ENCODE measurements around the gene EPS8L3. TPM values are rescaled to one million over a fixed set of nuclear protein-coding genes. Genes with fewer than 3 reads are reported as not detected.

The EPS8L3 gene
- total RNA-seq, 1 experiment from 2014 or later: not detected

DNA sequence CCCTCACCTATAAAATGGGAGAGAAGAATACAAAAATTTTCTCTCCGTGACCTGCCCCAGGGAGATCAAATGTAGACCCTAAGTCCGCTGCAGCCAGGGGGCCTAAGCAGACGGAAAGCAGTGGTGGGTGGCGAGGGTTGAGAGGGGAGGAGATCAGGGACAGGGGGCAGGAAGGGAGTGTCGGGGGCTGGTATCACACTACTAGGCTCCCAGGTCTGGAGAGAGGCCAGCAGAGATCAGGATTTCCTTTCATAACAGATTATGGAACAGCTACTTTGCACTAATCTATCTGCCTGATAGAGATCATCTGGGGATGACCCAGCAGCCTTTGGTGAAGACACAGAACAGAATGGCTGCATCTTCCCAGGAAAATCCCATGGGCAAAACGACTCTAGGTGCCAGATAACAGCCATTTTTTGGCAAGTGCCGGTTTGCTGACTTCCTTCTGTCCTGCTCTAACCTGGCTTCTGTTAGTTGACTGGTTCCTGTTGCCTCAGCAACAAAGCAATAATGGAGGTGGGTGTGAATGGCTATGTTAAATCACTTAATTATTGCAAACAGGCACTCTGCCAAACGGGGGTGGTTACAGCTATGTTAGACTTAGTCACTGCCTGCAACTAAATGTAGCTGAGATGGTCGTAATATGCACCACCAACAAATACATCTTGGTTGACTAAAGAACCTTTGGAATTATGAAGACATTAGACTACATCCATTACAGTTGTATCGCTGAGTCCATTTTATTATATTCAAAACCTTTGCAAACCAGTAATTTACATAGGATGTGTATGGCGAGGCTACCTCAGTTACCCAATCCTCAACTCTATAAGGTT, 30.0 kb upstream of the EPS8L3 start:
- peak; percentile 72 for DNase-seq (ENCODE audit: low read depth)

DNA sequence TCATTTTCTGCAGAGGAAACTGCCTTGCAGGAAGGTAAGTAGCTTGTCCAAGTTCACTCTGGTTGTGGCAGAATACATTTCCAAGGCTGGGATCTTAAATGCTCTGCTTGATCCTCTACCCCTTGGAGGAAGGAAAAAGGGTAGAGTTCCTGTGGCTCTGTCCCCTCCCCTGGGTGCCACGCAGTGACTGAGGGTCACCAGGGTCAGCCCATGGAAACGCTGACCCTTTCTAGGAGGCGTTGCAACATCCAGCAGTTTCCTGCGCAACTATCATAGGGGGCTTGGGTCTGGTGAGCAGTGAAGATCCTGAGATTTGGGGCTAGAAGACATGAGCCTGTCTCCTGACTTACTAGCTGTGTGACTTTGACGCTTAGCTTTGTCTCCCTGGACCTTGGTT, 29.4 kb upstream of the EPS8L3 start:
- DNase-seq (ENCODE audit: low read depth): no peak

DNA sequence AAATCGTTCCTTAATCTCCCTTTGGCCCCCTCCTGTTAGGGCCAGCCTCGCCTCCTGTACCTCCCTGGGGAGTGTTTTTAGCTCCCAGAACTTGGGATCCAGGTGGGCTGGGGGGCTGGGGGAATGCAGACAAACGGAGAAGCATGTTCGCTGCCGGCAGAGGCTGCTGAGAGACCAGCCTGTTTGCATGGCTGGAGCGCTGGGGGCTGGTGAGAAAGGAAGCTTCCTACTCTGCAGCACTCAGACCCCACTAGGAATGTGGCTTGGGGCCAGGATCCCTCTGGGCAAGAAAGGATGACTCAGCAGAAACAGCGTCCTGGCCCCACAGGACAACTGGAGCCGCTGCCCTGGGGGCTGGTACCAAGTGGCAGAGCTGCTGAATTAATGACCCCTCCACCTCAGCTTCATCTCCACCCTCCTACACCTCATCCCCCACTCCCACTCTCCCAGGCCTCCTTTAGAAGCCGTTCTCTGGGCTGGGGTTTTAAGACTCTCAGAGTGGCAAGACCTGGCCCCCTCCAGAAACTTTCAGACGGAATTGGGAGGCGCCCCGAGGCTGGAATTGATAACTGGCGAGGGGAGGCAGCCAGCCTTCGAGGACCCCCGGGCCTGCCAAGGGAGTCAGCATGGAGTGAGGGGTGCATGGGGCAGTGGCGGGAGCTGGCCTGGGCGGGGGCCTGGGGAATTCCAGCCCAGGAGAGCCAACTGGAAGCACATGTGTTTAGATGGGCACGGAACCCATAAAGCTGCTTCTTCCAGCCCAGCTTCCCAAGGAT, 28.5 kb upstream of the EPS8L3 start:
- DNase-seq (ENCODE audit: low read depth): peak; percentile 87

DNA sequence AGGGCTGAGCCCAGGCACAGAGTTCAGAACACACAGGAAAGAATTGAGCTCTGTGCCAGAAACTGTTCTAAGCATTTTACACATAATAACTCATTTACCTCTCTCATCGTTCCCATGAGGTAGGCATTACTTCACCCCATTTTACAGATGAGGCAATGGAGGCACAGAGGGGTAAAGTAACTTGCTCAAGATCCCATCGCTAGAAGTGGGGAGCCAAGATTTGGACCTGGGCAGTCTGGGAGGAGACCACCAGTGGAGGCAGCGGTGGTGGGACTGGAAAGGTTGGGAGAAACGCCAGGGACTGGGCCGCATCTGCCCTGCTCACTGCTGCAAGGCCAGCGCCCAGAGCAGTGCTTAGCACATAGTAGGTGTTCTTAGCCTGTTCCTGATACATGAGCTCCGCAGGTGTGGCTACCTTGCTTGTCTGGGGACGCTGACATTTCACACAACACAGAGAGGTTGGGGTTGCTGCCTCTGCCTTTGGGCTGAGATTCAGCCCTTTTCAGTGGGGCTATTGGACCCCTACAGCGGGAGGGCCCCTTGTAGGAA, 27.8 kb upstream of the EPS8L3 start:
- DNase-seq (ENCODE audit: low read depth): no peak

DNA sequence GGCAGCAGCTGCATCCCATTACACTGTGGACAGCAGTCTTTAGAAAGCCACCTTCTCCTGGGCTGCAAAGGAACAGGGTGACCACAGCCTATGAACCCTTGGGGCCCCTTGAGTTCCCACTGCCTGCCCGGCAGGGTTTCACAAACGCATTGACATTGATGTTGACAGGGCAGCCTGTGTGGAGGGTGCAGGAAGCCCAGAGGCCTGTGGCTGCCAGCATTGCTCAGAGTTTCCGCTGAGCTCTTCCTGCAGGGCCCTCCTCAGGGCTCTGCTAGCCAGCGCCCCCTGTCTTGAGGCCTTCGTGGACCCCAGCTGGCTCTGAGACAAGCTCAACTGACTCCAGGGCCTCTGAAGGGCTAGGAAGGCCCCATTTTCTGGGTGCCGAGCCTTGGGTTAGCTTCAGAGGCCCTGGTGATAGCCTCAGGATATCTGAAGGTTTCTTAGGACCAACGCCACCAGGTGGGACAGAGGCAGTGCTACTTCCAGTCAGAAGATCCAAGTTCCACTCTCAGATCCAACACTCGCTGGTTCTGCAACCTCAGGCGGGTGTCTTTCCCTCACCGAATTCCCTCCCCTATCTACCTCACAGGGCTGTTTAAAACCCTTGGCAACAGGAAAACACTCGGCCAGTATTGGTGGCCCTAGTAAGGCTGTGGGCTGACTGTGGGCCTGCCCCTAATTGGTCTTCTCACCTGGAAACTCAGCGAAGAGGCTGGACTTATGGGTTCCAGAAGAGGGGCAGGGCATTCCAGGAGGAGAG, 27.2 kb upstream of the EPS8L3 start:
- DNase-seq (ENCODE audit: low read depth): peak; percentile 31

DNA sequence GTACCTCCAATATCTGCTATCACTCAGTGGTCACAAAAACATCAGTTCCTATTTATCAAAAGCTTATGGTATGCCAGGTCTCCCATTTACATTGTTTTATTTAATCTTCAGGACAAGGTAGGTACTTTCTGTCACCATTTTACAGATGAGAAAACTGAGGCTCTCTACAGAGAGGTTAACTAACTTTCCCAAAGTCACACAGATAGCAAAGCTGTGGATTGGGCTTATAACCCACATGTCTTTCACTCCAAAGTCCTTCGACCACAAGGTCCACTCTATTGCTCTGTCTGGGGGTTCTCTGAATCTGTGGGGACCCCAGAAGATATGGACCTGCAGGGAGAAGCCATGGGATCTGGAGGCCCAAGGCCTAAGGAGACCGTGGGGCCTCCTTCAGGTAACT, 26.6 kb upstream of the EPS8L3 start:
- no peak for DNase-seq (ENCODE audit: low read depth)

DNA sequence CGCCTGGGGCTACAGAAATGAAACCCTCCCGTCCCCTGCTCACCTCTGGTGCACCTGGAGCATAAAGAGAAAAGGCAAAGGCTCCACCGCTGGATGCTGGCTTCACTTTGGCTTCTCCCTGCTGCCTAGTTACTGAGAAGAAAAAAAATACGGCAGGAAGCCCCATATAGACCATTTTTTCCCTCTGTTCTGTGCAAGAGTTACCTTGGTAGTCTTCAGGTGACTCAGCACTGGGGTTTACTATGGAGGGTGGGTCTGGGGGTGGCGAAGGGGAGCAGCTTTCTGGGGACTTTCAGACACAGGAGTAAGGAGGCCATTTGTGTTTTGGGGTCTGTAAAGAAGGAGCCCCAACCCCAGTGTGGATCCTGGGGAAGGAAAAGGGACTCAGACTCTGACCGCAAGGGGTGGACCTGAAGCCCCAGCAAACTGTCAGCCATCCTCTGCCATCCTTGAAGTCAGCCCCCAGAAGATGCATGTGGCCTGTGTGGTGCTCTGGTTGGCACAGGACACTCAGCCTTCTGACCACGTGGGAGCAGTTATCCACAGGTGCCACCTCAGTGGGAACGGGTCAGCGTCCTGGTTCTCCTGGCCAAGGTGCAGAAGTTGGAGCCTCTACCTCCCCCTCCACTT, 25.9 kb upstream of the EPS8L3 start:
- no peak for DNase-seq (ENCODE audit: low read depth)

DNA sequence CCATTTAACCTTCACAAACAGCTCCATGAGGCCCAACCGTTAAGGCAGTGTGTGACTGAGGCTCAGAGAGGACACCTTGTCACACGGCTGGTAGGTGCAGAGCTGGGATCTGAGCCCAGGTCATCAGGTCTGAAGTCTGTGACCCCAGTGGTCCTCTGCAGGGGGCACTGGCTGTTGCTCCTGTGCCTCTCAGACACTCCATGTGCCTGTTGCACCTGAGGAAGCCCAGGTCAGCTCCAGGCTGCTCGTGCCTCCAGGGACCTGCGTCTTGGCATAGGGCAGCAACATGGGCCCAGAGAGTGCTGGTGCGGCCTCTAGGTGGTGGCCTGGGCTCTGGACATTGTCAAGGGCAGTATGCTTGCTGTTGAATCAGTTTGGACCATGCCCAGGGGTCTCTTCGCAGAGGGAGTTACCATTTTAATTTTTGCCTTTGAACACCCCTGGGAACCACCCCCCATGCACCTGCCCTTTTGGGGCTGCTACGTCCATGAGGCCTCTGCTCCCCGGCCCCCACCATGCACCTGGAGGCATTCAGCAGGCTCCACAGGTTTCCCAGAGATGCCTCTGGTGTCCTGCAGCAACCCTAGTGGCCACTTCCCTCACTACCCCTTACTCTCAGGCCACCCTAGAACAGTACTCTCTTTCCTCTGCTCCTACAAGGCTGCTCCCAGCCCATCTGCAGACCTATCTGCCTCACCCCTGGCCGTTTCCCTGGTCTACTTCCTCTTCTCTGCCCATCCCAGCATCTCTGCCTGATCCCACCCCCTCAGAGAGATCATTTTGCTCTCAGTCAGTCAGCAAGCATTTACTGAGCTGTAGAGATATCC, 25.2 kb upstream of the EPS8L3 start:
- peak; percentile 10 for DNase-seq (ENCODE audit: low read depth)

DNA sequence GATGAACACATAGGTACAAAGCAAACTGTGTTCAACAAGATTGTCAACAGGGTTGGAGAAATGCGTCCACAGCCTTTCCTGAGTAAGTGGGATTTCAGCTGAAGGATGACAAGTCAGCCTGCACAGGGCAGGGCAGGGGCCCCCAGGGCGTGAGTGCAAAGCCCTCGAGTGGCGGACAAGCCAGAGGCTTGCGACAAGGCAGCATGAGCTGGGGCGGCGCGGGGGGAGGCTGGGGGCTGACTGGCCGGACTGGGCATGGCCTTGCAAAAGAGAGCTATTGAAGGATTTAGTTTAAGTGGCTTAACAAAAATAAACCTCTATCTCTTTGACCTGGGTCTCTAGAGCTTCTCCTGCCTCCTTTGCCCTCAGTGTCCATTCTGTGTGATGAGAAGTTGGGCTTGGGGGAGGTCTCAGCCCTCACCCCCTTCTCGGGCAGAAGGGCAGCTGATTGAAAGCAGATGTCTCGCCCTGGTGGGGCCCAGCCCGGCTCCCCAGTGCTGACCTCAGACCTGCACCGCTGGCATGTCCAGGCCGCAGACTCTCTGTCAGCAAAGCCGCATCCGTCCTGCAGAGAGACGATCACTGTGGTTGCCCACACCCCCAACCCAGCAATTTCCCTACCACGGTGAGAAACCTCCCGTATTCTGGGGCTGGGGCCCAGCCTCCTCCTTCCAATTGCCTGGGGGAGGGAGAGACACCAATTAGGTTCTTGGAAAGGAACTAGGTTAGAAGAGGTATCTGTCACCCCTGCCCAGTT, 24.3 kb upstream of the EPS8L3 start:
- no peak for DNase-seq (ENCODE audit: low read depth)

DNA sequence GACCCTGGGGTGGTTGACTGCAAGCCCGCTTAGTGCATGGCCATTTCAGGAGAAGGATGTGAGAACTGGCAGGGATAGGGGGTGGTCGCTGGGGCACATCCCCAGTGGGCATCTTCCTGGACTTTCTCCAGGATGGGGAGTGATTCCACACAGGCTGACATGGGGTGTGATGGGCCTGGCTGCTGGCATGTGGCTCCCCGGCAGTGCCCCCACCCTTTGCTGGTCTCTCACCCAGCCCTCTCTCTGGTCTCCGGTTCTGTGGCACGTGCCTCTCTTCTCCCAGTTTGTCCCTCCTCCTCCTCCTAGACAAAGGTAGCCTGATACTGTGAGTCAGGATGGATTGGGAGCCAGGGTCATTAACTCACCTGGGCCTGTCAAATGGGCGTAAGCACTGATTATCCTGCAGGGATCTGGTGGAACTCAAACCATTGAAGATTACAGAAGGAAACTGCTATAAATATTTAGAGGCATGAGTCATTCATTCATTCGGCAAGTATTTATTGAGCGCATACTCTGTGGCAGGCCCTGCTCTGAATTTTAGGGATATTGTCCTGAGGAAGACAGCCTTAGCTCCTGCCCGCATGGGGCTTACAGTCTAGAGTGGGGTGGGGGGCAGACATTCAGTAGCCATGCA, 23.6 kb upstream of the EPS8L3 start:
- no peak for DNase-seq (ENCODE audit: low read depth)

DNA sequence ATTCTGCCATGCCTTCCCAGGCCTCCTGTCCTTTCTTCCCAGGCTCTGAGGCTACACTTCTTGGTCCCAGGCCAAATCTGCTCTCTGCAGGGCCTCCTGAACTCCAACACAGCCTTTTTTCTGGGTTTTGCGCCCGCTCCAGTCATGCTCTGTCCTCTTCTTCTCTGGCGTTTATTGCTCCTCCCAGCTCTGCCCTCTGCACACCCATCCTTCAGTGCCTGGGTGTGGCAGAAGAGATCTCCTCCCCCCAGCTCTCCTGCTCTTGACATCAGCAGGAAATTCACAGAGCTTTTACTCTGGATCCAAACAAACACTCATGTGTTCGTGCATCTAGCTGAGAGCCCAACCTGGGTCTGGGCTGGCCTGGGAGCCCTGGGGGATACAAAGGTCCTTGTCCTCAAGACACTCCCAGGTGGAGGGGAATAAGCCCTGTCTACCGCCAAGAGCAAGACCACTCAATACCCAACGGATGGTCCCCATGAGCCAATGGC, 22.9 kb upstream of the EPS8L3 start:
- DNase-seq (ENCODE audit: low read depth): no peak

DNA sequence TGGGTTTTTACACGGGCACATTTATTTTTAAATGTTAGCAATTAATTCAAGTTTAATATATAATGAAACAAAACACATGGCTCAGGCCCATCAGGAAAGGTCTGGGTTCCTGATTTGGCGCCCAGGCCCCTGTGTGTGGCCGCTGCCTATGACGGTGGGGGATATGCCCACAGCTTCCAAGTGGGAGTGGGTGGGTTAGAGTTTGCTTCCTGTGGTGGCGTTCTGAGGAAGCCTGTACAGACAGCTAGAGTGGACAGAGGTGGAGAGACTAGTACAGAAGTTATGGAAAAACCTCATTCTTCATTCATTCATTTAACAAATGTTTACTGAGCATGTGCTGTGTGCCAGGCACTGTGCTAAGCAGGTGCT, 22.4 kb upstream of the EPS8L3 start:
- DNase-seq (ENCODE audit: low read depth): no peak

DNA sequence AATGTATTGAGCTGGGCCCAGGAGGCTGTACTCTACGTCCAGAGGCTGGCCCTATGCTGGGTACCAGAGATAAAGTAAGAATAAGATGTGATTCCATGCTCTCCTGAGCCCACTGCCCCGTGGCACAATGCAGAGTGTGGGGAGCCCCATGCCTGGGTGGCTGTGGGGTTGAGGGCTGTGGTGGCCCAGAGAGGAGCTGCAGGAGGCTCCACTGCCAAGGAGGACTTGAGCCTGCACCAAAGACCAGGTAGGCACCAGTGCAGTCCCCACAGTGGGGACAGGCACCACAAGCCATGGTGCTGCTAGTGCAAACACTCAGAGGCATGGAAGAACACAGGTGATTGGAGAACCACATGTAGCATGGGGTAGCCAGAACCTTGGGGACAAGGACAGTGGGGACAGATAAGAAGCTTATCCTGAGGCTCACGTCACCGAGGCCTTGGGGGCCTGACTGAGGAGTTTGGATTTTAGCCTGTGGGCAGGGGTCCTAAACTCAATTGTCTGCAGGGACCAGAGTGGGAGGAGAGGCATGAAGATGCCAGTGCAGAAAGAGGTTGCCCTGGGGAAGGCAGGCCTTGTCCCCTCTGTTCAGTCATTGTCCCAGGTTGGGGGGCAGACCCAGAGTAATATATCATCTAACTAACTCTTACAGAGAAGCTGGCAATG, 21.9 kb upstream of the EPS8L3 start:
- no peak for DNase-seq (ENCODE audit: low read depth)

DNA sequence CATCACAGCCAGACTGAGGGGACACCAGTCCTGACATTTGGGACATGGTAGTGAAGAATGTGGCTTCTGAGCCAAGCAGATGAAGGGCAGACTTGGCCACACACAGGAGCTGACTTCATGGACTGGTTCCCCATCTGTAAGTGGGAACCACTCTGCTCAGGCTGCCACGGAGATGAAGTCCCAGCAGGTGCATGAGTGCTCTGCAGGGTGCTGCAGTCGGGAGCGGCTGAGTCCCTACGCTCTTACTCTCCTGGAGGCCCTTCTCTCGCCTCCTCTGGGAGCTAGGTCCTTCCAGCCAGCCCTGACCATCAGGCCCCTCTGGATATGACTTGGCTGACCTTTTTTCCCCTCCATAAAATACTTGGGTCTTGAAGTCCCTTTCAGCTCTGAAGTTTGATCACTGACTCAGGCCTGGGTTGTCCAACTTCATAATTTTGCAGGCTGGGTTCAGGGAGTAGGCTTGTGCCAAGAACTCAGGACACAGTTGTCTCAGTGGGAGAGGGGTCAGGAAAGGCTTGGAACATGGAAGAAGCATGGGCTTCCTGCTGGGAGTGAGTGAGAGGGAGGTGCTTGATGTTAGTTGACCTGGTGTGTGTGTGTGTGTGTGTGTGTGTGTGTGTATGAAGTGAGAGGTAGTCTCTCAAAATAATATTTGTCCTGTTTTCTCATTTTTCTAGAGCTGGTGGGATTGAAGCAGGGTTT, 21.0 kb upstream of the EPS8L3 start:
- DNase-seq (ENCODE audit: low read depth): no peak

DNA sequence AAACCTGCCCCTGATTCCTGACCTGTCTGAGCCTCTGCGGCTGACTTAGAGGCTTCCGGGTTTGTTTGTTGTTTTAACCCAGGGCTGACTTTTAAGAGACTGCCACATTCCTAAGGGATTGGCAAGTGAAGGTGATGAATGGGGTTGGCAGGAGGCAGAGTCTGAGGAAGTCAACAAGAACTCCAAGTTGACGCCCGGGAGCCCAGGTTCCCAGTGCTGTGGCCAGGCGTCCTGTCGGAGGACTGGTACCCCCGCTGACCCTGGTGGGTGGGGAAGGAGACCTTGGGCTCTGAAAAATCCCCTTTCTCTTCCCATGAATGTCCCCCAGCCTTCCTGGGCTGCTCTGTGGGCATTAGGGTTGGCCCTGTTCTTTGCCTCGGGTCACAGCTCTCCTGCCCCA, 19.7 kb upstream of the EPS8L3 start:
- DNase-seq (ENCODE audit: low read depth): peak; percentile 79

DNA sequence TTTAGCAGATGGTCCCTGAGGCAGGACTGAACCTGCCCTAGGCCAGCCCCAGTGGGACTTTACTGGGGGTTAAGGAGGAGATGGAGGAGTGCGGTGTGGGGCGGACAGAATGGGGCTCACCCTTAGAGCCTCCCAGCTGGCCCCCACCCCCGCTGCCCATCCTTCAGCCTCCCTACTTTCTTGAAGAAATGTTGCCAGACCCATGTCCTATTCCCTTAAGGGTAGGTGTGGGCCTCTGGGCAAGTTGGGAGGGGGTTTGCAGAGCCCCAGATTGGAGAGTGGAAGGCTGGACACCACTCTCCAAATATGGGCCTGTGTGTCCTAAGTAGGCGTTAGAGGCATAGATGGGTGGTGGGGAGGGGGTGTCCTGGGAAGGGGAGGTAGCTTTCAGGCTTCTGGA, 19.2 kb upstream of the EPS8L3 start:
- no peak for DNase-seq (ENCODE audit: low read depth)

DNA sequence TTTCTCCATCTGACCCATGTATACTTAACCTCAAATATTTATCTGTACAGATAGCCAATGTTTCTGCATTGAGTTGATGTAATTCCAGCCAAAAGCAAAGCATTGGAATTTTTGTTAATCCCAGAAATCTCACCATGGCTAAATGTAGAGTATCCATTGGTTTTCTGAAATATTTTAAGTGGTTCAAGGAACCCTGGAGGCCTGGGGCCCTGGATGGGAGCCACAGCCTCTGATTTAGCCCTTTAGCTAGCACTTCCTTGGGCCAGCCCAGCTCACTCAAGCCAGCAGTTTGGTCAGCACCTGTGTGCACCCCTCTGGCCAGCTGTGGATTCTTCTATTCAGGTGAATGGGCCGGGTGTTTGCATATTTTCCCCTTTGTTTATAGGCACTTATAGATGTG, 18.8 kb upstream of the EPS8L3 start:
- DNase-seq (ENCODE audit: low read depth): no peak

DNA sequence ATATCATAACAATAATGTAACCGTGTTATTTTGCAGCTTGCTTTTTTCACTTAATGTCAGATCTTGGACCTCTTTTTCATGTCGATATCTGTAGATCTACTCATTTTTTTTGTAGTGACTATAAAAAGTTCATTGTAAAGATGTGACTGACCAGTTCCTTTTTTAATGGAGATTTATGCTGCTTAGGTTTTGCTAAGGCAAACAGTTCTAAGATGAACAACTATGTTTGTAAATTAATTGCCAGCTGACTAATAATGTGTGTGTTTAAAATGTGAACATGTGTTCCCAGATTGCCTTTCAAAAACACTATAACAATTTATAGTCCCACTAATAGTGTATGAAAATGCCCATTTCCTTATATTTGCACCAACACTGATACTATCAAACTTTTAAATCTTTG, 18.1 kb upstream of the EPS8L3 start:
- no peak for DNase-seq (ENCODE audit: low read depth)

All from LHCN-M2 (cell line).